Measurements from ENCODE around the gene CELF2.
"Not testable (repeated sequence)": the region's sequence is repeated elsewhere in the genome, so short reads cannot be mapped to it uniquely, and the experiment has no call there.

Gene CELF2

DNA sequence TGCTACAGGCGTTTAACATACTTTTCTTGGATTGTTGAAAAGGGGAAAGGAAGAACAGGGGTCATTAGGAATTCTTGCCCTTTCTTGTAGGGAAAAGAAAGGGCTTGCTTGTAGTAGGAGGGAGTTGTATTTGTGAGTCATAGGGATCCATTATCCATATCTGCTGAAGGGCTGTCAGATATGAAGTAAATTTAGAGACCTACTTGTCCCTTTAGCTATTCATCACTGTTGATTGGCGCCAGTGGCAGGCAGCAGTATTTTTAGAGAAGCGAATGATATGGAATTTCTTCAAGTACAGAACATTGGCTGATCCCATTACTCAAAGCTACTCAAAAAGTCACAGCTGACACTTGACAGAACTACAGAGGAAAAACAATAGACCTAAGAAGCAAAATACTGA lies 97.7 kb downstream of the CELF2 start:
- H3K4me3 ChIP-seq (replicated peaks; ENCODE audit: low read depth, low read length): no peak overlapping the region
- TF ChIP-seq, protein P1, sequence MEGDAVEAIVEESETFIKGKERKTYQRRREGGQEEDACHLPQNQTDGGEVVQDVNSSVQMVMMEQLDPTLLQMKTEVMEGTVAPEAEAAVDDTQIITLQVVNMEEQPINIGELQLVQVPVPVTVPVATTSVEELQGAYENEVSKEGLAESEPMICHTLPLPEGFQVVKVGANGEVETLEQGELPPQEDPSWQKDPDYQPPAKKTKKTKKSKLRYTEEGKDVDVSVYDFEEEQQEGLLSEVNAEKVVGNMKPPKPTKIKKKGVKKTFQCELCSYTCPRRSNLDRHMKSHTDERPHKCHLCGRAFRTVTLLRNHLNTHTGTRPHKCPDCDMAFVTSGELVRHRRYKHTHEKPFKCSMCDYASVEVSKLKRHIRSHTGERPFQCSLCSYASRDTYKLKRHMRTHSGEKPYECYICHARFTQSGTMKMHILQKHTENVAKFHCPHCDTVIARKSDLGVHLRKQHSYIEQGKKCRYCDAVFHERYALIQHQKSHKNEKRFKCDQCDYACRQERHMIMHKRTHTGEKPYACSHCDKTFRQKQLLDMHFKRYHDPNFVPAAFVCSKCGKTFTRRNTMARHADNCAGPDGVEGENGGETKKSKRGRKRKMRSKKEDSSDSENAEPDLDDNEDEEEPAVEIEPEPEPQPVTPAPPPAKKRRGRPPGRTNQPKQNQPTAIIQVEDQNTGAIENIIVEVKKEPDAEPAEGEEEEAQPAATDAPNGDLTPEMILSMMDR (IDR thresholded peaks at IDR 0.05; ENCODE audit: low read length, missing control alignments): no peak
- no peak for DNase-seq (ENCODE audit: low read depth)

DNA sequence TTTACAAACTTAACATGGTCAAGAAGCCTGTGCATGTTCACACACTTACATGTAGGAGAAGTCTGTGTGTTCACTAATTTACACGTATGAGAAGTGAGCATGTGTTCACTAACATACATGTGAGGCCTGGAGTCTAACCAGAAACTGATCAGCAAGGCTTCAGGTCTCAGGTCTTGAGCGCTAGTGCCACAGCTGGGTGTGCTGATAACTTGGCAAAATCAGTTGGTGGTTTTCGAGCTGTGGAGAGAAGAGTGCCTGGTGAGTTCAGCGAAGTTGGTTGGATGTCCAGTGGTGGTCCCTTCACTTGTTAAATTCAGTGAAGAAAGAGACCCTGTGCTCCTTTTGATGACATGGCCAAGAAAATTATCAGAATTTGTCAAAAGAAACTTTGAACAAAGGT lies 98.7 kb downstream of the CELF2 start:
- DNase-seq (ENCODE audit: low read depth): no peak
- TF ChIP-seq, protein P1 (IDR thresholded peaks at IDR 0.05; ENCODE audit: low read length, missing control alignments): no peak
- no peak overlapping the region for H3K4me3 ChIP-seq (replicated peaks; ENCODE audit: low read depth, low read length)

DNA sequence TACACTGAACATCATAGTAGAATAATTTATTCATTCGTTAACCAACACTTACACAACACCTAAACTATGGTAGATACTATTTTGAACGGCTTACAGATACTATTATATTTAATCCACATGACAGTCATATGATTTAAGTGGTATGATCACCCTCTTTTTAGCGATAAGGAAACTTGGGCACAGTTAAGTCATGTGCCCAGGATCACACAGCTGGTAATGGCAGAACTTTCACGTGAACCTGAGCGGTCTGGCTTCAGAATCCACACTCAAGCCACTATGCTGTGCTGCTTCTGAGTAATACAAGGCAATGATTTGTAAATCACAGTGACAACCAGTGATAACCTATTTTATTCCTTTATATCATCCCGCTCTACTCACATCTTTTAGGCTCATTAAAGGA lies 99.1 kb downstream of the CELF2 start:
- TF ChIP-seq, protein P1 (IDR thresholded peaks at IDR 0.05; ENCODE audit: low read length, missing control alignments): no peak
- DNase-seq (ENCODE audit: low read depth): no peak
- no peak overlapping the region for H3K4me3 ChIP-seq (replicated peaks; ENCODE audit: low read depth, low read length)

DNA sequence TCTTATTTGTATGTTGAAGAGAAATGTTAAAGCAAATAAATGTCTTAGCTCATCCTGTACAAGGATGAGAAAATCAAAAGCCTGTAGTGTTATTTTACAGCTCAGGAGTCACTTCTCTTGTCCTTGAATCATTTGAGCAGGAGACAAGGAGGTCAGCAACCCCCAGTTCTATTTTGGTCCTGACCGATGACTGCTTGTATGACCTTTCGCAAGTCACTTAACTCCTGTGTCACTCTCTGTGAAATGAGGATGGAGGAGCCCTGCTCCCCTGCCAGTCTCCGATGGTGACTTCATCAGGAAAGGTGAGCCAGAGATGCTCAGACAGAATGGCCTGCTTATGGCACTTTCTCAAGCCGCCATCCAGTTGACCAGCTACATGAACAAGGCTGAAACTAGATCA lies 101.0 kb downstream of the CELF2 start:
- no peak overlapping the region for H3K4me3 ChIP-seq (replicated peaks; ENCODE audit: low read depth, low read length)
- TF ChIP-seq, protein P1 (IDR thresholded peaks at IDR 0.05; ENCODE audit: low read length, missing control alignments): no peak
- DNase-seq (ENCODE audit: low read depth): no peak

DNA sequence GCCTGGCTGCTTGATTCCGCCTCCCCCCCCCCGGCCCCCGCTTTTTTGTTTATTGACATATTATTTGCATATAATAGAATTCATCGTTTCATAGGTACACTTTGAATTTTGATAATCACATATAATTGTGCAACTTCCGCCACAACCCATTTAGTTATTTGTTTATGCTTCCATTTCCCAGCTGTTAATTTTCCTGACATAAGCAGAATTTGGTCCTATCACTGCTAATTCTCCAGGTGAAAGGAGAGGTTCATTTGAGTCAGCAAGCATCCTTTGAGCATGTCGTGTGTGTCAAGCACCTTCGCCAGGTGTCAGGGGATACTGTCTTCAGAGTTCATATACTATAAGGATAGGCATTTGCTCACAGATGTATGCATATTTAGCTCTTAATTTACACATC lies 102.2 kb downstream of the CELF2 start:
- TF ChIP-seq, protein P1 (IDR thresholded peaks at IDR 0.05; ENCODE audit: low read length, missing control alignments): no peak
- no peak for DNase-seq (ENCODE audit: low read depth)
- no peak overlapping the region for H3K4me3 ChIP-seq (replicated peaks; ENCODE audit: low read depth, low read length)

DNA sequence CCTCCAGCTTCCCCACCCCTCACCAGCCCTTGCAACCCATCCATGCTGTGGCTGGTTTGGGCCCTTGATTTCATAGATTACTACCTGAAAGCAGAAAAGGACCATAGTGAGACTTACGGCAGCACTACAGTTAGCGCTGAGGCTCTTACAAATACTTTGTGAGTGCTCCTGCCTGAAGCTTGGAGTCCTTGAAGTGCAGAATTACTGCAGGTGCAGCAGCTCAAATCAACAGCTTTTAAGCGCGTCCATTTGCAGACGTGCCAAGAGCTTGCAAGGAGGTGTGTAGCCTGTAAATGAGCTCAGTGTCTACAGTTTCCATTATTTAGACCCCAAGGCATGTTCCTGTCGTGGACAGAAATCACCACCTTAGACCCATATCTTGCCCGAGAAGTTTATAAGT lies 103.0 kb downstream of the CELF2 start:
- TF ChIP-seq, protein P1 (IDR thresholded peaks at IDR 0.05; ENCODE audit: low read length, missing control alignments): no peak
- H3K4me3 ChIP-seq (replicated peaks; ENCODE audit: low read depth, low read length): no peak overlapping the region
- DNase-seq (ENCODE audit: low read depth): no peak

DNA sequence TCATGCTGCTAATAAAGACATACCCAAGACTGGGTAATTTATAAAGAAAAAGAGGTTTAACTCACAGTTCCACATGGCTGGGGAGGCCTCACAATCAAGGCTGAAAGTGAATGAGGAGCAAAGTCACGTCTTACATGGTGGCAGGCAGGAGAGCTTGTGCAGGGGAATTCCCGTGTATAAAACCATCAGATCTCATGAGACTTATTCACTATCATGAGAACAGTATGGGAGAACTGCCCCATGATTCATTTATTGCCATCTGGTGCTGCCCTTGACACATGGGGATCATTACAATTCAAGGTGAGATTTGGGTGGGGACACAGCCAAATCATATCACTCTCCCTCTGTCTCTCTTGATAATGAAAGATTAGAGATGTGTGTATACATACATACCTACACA lies 106.2 kb downstream of the CELF2 start:
- DNase-seq (ENCODE audit: low read depth); H3K4me3 ChIP-seq (replicated peaks; ENCODE audit: low read depth, low read length): not testable (repeated sequence)

DNA sequence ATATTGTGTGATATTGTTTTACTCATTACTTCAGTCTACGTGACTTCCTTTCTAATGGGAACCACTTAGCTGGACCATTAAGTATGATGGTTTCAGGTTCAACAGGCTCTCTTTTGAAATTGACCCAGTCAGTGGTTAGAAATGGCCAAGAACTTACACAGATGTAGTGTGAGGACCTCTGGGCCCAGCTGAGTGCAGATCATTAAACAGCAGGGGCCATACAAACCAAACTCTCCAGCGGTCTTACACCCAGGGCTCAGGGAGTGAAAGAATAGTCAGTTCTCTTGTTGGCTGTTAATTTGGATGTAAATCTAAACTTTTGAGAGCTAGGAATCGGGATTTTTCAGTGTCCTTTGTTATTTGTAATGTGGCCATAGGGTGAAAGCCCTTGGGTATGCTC lies 107.3 kb downstream of the CELF2 start:
- TF ChIP-seq, protein P1 (IDR thresholded peaks at IDR 0.05; ENCODE audit: low read length, missing control alignments): no peak
- no peak overlapping the region for H3K4me3 ChIP-seq (replicated peaks; ENCODE audit: low read depth, low read length)
- no peak for DNase-seq (ENCODE audit: low read depth)

DNA sequence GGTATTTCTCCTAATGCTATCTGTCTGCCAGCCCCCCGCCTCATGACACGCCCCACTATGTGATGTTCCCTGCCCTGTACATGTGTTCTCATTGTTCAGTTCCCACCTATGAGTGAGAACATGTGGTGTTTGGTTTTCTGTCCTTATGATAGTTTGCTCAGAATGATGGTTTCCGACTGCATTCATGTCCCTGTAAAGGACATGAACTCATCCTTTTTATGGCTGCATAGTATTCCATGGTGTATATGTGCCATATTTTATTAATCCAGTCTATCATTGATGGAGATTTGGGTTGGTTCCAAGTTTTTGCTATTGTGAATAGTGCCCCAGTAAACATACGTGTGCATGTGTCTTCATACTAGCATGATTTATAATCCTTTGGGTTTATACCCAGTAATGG lies 109.3 kb downstream of the CELF2 start:
- not testable (repeated sequence) for DNase-seq (ENCODE audit: low read depth); H3K4me3 ChIP-seq (replicated peaks; ENCODE audit: low read depth, low read length)
